Prostate gland (tissue), 2 donors: ENCODE measurements around the gene LIN37.

ENCODE experiments used
- POLR2AphosphoS5 ChIP-seq: sonication (generic); formaldehyde crosslinking; IDR thresholded peaks from one replicate; pipeline ENCODE4 v1.6.1; 2017; ENCODE audit warnings: antibody characterized with exemption
- TF ChIP-seq, protein P1 (sequence below), 4 experiments: fragments of 200-600 bp in 2 of 4; fragments of 450-650 bp in 2 of 4; sonication (generic) in 2 of 4; IDR thresholded peaks; 1 replicate in 3 of 4; 2 replicates in 1 of 4; pipeline ENCODE4 v1.5.1; 2016 to 2019; ENCODE audit warnings: antibody characterized with exemption in 4 of 4, mild to moderate bottlenecking in 2 of 4, moderate library complexity in 2 of 4

GRCh38 chr19:35754370-35755130 is 6.2 kb downstream of the LIN37 start:
- TF ChIP-seq, protein P1, sequence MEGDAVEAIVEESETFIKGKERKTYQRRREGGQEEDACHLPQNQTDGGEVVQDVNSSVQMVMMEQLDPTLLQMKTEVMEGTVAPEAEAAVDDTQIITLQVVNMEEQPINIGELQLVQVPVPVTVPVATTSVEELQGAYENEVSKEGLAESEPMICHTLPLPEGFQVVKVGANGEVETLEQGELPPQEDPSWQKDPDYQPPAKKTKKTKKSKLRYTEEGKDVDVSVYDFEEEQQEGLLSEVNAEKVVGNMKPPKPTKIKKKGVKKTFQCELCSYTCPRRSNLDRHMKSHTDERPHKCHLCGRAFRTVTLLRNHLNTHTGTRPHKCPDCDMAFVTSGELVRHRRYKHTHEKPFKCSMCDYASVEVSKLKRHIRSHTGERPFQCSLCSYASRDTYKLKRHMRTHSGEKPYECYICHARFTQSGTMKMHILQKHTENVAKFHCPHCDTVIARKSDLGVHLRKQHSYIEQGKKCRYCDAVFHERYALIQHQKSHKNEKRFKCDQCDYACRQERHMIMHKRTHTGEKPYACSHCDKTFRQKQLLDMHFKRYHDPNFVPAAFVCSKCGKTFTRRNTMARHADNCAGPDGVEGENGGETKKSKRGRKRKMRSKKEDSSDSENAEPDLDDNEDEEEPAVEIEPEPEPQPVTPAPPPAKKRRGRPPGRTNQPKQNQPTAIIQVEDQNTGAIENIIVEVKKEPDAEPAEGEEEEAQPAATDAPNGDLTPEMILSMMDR (IDR thresholded peaks at IDR 0.05), result no peak
- no peak for TF ChIP-seq POLR2AphosphoS5
